ENCODE measurements around the gene CCDC169.
"Not testable (repeated sequence)": the region's sequence is repeated elsewhere in the genome, so short reads cannot be mapped to it uniquely, and the experiment has no call there.

CCDC169 gene

GRCh38 chr13:36297366-36298338, at the start of gene CCDC169:
TSS of gene CCDC169 (minus strand) at chr13:36297814. CDS start at chr13:36297719, 95 bp downstream.
- peak; percentile 92 for DNase-seq (ENCODE audit: low read depth, low spot score)

- peak; percentile 96 for DNase-seq (ENCODE audit: low read depth, low spot score)
Measured at GRCh38 chr13:36346222-36347083, 48.8 kb upstream of the CCDC169 start, which contains the start of gene SPART. TSS of gene SPART (minus strand) at chr13:36346394. CDS start at chr13:36335830, 10,564 bp downstream.

- peak; percentile 91 for DNase-seq (ENCODE audit: low read depth, low spot score)
Measured at GRCh38 chr13:36345438-36346221, 48.0 kb upstream of the CCDC169 start.

GRCh38 chr13:36344886-36345437, 47.3 kb upstream of the CCDC169 start:
- peak; percentile 52 for DNase-seq (ENCODE audit: low read depth, low spot score)

- DNase-seq (ENCODE audit: low read depth, low spot score): peak; percentile 53
Measured at GRCh38 chr13:36344173-36344572, 46.6 kb upstream of the CCDC169 start.

GRCh38 chr13:36343766-36344165, 46.2 kb upstream of the CCDC169 start:
- DNase-seq (ENCODE audit: low read depth, low spot score): no peak

- DNase-seq (ENCODE audit: low read depth, low spot score): no peak
Measured at GRCh38 chr13:36342715-36343114, 45.1 kb upstream of the CCDC169 start.

GRCh38 chr13:36341718-36342117, 44.1 kb upstream of the CCDC169 start:
- DNase-seq (ENCODE audit: low read depth, low spot score): no peak

GRCh38 chr13:36339600-36340155, 42.1 kb upstream of the CCDC169 start:
- no peak for DNase-seq (ENCODE audit: low read depth, low spot score)

- DNase-seq (ENCODE audit: low read depth, low spot score): no peak
Measured at GRCh38 chr13:36337938-36338641, 40.5 kb upstream of the CCDC169 start.

- no peak for DNase-seq (ENCODE audit: low read depth, low spot score)
Measured at GRCh38 chr13:36332986-36333385, 35.4 kb upstream of the CCDC169 start.

- not testable (repeated sequence) for DNase-seq (ENCODE audit: low read depth, low spot score)
Measured at GRCh38 chr13:36332255-36332654, 34.6 kb upstream of the CCDC169 start.

- DNase-seq (ENCODE audit: low read depth, low spot score): no peak
Measured at GRCh38 chr13:36331280-36331679, 33.7 kb upstream of the CCDC169 start.

- peak; percentile 43 for DNase-seq (ENCODE audit: low read depth, low spot score)
Measured at GRCh38 chr13:36329361-36329760, 31.7 kb upstream of the CCDC169 start.

GRCh38 chr13:36328821-36329220, 31.2 kb upstream of the CCDC169 start:
- no peak for DNase-seq (ENCODE audit: low read depth, low spot score)

- no peak for DNase-seq (ENCODE audit: low read depth, low spot score)
Measured at GRCh38 chr13:36325912-36326311, 28.3 kb upstream of the CCDC169 start.

- not testable (repeated sequence) for DNase-seq (ENCODE audit: low read depth, low spot score)
Measured at GRCh38 chr13:36324881-36325280, 27.3 kb upstream of the CCDC169 start.

GRCh38 chr13:36323951-36324566, 26.4 kb upstream of the CCDC169 start:
- peak; percentile 85 for DNase-seq (ENCODE audit: low read depth, low spot score)

GRCh38 chr13:36323408-36323807, 25.8 kb upstream of the CCDC169 start:
- DNase-seq (ENCODE audit: low read depth, low spot score): no peak

GRCh38 chr13:36319793-36320192, 22.2 kb upstream of the CCDC169 start:
- not testable (repeated sequence) for DNase-seq (ENCODE audit: low read depth, low spot score)
